Effector memory CD4-positive, alpha-beta T cell (primary cell): ENCODE data around the gene FAM184A.

Experiments
- DNase-seq, 3 donors: peaks; one replicate each; pipeline ENCODE4 v3.0.0-alpha.2; 2020
- H3K27ac ChIP-seq: 2 replicates; pipeline ENCODE4 v1.7.0; 2013; ENCODE audit warnings: mild to moderate bottlenecking, low read length, moderate library complexity; ENCODE audit not compliant: insufficient read depth, poor library complexity, severe bottlenecking
- H3K27me3 ChIP-seq: replicated peaks from 2 replicates; pipeline ENCODE4 v1.7.0; 2013; ENCODE audit warnings: mild to moderate bottlenecking, low read length; ENCODE audit not compliant: insufficient read depth, control insufficient read depth, poor library complexity, severe bottlenecking
- H3K36me3 ChIP-seq: 2 replicates; pipeline ENCODE4 v1.7.0; 2013; ENCODE audit warnings: mild to moderate bottlenecking, low read length, moderate library complexity; ENCODE audit not compliant: control insufficient read depth, insufficient read depth
- H3K4me1 ChIP-seq: 2 replicates; pipeline ENCODE4 v1.7.0; 2013; ENCODE audit warnings: low read length, mild to moderate bottlenecking; ENCODE audit not compliant: control insufficient read depth, insufficient read depth, poor library complexity, severe bottlenecking
- H3K4me3 ChIP-seq: 2 replicates; pipeline ENCODE4 v1.7.0; 2013; ENCODE audit warnings: low read length, low read depth, mild to moderate bottlenecking; ENCODE audit not compliant: insufficient read depth, poor library complexity, severe bottlenecking
- H3K9me3 ChIP-seq: 2 replicates; pipeline ENCODE4 v1.7.0; 2013; ENCODE audit warnings: mild to moderate bottlenecking, low read length, moderate library complexity; ENCODE audit not compliant: control insufficient read depth

Gene FAM184A

DNA sequence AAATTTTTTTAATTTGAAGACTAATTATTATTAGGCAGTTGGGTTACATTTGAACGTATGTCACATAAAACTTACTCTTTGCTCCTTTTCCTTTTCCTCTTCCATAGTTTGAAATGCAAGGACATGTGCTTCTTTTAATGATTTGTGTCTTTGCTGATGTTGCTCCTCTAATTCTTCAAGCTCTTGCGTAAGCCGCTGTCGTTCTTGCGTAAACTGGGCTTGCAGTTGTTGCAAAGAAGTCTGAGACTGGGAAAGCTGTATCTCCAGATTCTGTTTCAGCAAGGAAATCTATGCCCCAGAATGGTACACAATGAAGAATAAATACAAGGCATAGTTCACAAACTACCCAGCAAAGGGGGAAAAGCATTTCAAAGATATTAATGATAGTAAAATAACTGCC is 98.4 kb downstream of the FAM184A start:
- H3K27ac ChIP-seq, result no peak overlapping the region
- H3K4me3 ChIP-seq, result no peak overlapping the region
- no peak for DNase-seq
- no peaks in the 10 kb centered on the region for H3K27me3 ChIP-seq
- no peaks in the 10 kb centered on the region for H3K36me3 ChIP-seq
- H3K9me3 ChIP-seq, result no peaks in the 10 kb centered on the region
- H3K4me1 ChIP-seq, result no peaks in the 10 kb centered on the region

DNA sequence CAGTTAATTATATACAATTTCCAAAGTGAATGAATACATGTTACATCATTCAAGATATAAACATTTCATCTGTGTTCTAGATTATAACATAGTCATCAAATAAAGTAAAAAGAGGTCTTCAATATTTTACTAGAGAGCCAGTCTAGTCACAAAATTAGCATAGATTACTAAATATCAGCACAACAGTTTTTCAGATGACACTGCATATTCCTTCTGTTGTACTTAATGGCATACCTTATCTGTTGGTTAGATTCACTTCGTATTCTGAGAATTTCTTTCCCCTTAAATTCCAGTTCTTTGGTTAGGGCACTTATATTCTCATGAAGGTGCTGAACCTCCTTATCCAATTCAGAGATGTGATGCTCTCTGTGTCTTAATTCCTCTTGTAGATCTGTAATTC is 103.7 kb downstream of the FAM184A start:
- Histone ChIP-seq H3K4me1 (no peaks in the 10 kb centered on the region), H3K27ac (no peak overlapping the region), H3K27me3 (no peaks in the 10 kb centered on the region), H3K9me3 (no peaks in the 10 kb centered on the region), H3K4me3 (no peak overlapping the region), H3K36me3 (no peaks in the 10 kb centered on the region)
- DNase-seq, result no peak

DNA sequence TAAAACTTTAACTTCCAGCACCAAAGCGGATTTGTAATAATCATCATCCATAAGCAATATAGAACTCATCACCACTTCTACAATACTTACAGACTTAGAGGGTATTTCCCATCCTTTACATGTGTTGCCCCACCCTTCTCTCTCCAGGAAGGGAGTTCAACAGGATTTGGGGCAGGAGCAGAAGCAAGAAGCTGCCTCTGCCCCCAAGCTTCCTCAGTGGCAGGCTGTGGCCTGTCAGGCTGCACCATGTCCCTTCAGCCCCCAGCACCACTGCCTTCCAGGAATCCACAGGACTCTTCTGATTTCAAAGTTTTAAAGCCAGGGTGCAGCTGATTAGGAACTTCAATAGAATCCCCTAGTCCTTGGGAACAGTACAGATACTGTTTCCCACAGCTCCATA is 106.8 kb downstream of the FAM184A start:
- Histone ChIP-seq H3K27ac (no peak overlapping the region), H3K4me3 (no peak overlapping the region), H3K27me3 (no peaks in the 10 kb centered on the region), H3K4me1 (no peaks in the 10 kb centered on the region), H3K36me3 (no peaks in the 10 kb centered on the region), H3K9me3 (no peaks in the 10 kb centered on the region)
- no peak for DNase-seq

DNA sequence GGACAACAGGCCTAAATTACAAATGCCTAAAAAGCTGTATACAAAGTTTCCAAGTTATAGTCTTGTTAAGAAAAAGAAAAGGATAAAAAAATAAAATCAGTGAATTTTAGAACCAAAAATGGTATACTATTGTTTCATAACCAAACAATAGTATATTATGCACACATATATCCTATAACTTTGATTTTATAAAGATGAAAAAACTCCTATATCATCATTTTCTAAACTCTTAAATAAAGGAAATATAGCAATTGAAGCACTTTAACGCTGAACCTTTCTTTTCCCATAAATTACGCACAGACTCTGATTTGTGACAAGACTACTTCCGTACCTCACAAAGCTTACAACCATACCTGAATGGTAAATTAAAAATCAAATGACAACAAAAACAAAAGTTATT is 107.6 kb downstream of the FAM184A start:
- no peak for DNase-seq
- no peaks in the 10 kb centered on the region for H3K36me3 ChIP-seq
- no peaks in the 10 kb centered on the region for H3K27me3 ChIP-seq
- no peaks in the 10 kb centered on the region for H3K9me3 ChIP-seq
- no peaks in the 10 kb centered on the region for H3K4me1 ChIP-seq
- no peak overlapping the region for H3K27ac ChIP-seq
- no peak overlapping the region for H3K4me3 ChIP-seq

DNA sequence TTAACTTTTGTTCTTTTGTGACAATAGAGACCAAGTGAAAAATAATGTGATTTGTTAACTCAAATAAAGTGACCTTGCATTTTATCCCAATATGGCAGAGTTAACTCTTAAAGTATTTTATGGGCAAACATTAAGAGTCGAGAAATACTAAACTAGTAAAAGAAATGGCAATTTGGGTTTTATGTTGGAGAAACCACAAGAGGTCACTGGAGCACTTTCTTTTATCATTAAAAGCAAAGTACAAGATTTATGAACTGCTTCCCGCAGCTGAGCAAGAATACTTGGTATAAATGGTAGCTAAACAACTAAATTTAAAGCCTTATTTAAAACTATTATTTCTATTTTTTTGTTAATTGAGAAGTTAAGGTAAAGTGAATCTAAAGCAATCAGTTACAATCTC is 110.0 kb downstream of the FAM184A start:
- Histone ChIP-seq H3K27ac (no peak overlapping the region), H3K4me1 (no peaks in the 10 kb centered on the region), H3K4me3 (no peak overlapping the region), H3K9me3 (no peaks in the 10 kb centered on the region), H3K36me3 (no peaks in the 10 kb centered on the region), H3K27me3 (no peaks in the 10 kb centered on the region)
- no peak for DNase-seq

DNA sequence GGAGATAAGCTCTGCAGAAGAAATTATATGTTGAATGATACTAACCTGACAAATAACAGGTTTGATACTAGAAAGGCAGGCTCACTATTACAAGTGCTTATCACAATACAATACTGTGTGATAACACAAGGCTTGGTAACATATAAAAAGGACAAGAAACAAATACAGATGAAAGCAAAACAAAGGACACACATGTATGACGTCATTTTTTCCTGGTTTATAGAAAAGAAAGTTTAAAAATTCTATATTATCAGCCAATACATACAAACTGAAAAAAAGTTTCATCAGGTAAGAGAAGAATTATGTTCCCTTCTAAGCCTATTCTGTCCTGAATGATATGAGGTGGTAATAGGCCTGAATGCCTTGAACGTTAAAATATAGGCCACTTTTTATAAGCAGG is 111.2 kb downstream of the FAM184A start:
- H3K4me3 ChIP-seq, result no peak overlapping the region
- H3K27ac ChIP-seq, result no peak overlapping the region
- no peak for DNase-seq
- no peaks in the 10 kb centered on the region for H3K27me3 ChIP-seq
- no peaks in the 10 kb centered on the region for H3K4me1 ChIP-seq
- H3K9me3 ChIP-seq, result no peaks in the 10 kb centered on the region
- H3K36me3 ChIP-seq, result no peaks in the 10 kb centered on the region

DNA sequence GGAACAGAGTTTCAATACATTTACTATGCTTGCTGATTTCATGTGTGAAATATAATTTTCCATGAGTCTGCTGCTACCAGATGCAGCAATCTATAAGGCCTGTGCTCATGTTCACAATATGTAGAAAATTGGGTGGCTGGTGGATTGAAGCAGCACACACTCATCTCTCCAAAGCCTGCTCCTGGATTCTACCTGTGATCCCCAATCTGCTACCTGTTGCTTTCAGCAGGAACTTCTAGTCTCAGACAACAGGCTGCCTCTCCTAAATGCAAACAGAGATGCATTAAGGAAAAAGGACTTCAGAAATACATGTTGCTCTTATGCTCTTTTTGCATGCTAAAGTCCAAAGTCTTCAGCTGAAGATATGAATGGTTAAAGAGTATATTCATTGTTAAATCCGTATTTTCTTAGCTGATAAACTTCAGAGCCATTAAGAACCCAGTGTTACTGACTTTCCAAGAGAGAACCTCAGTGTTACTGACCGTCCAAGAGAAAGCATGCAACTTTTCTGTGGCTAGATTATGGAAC is 112.6 kb downstream of the FAM184A start:
- no peaks in the 10 kb centered on the region for H3K4me1 ChIP-seq
- H3K9me3 ChIP-seq, result no peaks in the 10 kb centered on the region
- no peaks in the 10 kb centered on the region for H3K27me3 ChIP-seq
- DNase-seq, result no peak
- no peaks in the 10 kb centered on the region for H3K36me3 ChIP-seq
- no peak overlapping the region for H3K4me3 ChIP-seq
- H3K27ac ChIP-seq, result no peak overlapping the region

DNA sequence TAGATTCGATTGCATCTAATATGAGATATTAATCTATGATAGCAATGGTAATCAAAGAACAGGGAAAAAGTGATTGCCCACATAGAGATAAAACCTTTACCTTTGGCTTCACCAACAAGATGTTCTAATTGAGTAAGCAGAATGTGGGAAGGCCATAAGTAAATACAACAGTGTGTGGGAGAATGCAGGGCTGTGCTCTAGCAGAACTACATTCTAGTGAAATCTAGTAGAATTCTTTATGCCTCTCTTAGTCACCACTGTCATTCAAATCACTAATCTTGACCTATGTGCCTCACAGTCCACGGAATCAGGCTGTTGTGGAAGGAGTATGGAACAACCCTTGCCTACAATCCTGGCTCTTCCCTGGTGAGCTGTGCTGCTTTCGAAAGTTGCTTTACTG is 113.1 kb downstream of the FAM184A start:
- no peaks in the 10 kb centered on the region for H3K27me3 ChIP-seq
- no peak for DNase-seq
- no peaks in the 10 kb centered on the region for H3K9me3 ChIP-seq
- H3K4me1 ChIP-seq, result no peaks in the 10 kb centered on the region
- no peaks in the 10 kb centered on the region for H3K36me3 ChIP-seq
- H3K27ac ChIP-seq, result no peak overlapping the region
- no peak overlapping the region for H3K4me3 ChIP-seq

DNA sequence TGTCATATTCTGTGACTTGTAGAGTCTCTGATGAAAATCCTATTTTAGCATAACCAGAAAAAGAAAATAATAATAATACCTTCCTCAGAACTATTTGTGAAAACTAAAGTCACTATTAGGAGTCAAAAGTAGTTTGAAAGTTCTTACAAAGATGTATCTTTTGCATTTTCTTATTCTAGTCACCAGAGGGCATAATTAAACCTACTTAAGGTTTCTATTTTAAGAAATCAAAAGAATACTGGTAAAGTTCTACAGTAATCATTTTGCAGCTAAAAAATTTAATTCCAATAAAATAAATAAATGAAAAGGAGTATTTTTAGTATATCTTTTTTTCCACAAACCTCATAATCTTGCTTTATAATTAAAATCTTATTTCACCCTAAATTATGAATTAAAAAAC is 115.5 kb downstream of the FAM184A start:
- no peak overlapping the region for H3K4me3 ChIP-seq
- no peaks in the 10 kb centered on the region for H3K27me3 ChIP-seq
- H3K9me3 ChIP-seq, result no peaks in the 10 kb centered on the region
- no peaks in the 10 kb centered on the region for H3K4me1 ChIP-seq
- no peak overlapping the region for H3K27ac ChIP-seq
- H3K36me3 ChIP-seq, result no peaks in the 10 kb centered on the region
- DNase-seq, result no peak

DNA sequence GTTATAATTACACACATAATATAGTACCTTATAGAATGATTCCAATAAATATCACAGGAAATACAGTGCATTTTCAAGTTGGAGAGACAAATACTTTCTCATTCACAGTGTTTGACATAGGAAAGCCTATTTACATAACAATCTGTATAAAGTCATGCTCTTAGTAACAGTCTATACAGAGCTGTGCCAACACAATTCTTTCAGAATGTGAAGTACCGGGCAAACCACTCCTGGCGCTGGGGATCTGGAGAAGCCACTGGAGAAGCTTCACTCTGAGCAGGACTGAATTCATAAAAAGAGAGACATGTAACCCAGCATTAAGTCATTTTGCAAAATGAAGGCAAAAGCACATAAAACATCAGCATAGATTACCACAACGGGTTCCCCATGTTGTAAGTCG is 118.6 kb downstream of the FAM184A start:
- Histone ChIP-seq H3K27me3 (no peaks in the 10 kb centered on the region), H3K4me1 (no peaks in the 10 kb centered on the region), H3K36me3 (no peaks in the 10 kb centered on the region), H3K27ac (no peak overlapping the region), H3K9me3 (no peaks in the 10 kb centered on the region), H3K4me3 (no peak overlapping the region)
- no peak for DNase-seq

DNA sequence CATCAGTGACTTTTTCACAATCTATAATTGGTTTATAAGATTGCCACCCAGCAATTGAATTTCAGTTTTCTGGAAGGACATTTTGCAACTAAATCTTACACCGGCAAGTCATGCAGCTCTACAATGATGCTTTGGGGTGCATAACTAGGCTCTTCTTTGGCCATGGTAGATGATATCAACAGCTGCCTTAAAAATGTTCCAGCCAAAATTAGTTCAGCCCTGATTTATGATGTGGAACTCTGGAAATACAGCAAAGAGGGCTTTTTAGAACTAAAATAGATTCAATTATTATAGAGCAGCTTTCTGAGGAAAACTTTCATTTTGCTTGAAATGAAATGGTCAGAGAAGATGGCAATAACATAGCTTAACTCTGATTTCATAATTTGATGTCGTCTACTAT is 125.1 kb downstream of the FAM184A start:
- no peak overlapping the region for H3K27ac ChIP-seq
- no peak for DNase-seq
- no peaks in the 10 kb centered on the region for H3K9me3 ChIP-seq
- H3K27me3 ChIP-seq, result no peaks in the 10 kb centered on the region
- H3K36me3 ChIP-seq, result no peaks in the 10 kb centered on the region
- no peak overlapping the region for H3K4me3 ChIP-seq
- H3K4me1 ChIP-seq, result no peaks in the 10 kb centered on the region
